Measurements from ENCODE around the gene IL18R1. TPM values are rescaled to one million over a fixed set of nuclear protein-coding genes. Genes with fewer than 3 reads are reported as not detected.

Gene IL18R1
- total RNA-seq, 1 experiment from 2014 or later, result 1.9 TPM

- peak overlapping the region; percentile 89 for H3K27ac ChIP-seq
- H4K20me1 ChIP-seq (ENCODE audit: insufficient read depth), result no peaks in the 10 kb centered on the region
- peak in 1 of 2 experiments; percentile 84 for DNase-seq
- POLR2A ChIA-PET (ENCODE audit: unreplicated experiment), result no interaction called here
- peak overlapping the region; percentile 66 for H3K4me2 ChIP-seq
- H3F3A ChIP-seq (ENCODE audit: insufficient read depth, low read depth), result peaks cover 17% of the 10 kb centered on the region
- H3K4me3 ChIP-seq, result peak overlapping the region; percentile 58
- CTCF ChIA-PET, result interaction anchor here (0.5 to 1.1 kb wide), 2 partner anchors 81 to 86 kb away, joined by 4 to 11 read pairs; no protein-coding TSS in a partner anchor
- no TSS peak for BruUV-seq (replicated peaks)
- H3K36me3 ChIP-seq (ENCODE audit: low read depth), result peaks cover 7% of the 10 kb centered on the region; the same call in 1 of the 2 replicates
- no peaks in the 10 kb centered on the region for H3K9me3 ChIP-seq (ENCODE audit: insufficient read depth, low read depth)
- H3K79me2 ChIP-seq (ENCODE audit: low read depth), result peaks cover 18% of the 10 kb centered on the region
- intact Hi-C loops (cut with micrococcal nuclease; ENCODE audit: unreplicated experiment), result no loop called here
- H3K27me3 ChIP-seq (ENCODE audit: insufficient read depth, low read depth), result no peaks in the 10 kb centered on the region
- peaks cover 44% of the 10 kb centered on the region for H3K4me1 ChIP-seq (replicated peaks; ENCODE audit: insufficient read depth)
- H2AFZ ChIP-seq, result peak overlapping the region; percentile 37
- no peaks in the 10 kb centered on the region for H3K9me2 ChIP-seq (ENCODE audit: insufficient read depth)
- TF ChIP-seq CTCF (conservative IDR thresholded peaks at IDR 0.05), result no peak
- TF ChIP-seq EZH2 (IDR thresholded peaks at IDR 0.05; ENCODE audit: low read depth), result no peak
These were observed 18.6 kb upstream of the IL18R1 start for GRCh38 chr2:102337012-102337411.

GRCh38 chr2:102337481-102338386 is 17.9 kb upstream of the IL18R1 start:
- Histone ChIP-seq H3K4me1 (replicated peaks; ENCODE audit: insufficient read depth) (peaks cover 44% of the 10 kb centered on the region), H4K20me1 (ENCODE audit: insufficient read depth) (no peaks in the 10 kb centered on the region), H3K4me3 (peak overlapping the region; percentile 58), H3K79me2 (ENCODE audit: low read depth) (peaks cover 18% of the 10 kb centered on the region), H3K9me2 (ENCODE audit: insufficient read depth) (no peaks in the 10 kb centered on the region), H3F3A (ENCODE audit: insufficient read depth, low read depth) (peaks cover 17% of the 10 kb centered on the region), H3K36me3 (ENCODE audit: low read depth) (peaks cover 14% of the 10 kb centered on the region; the same call in 1 of the 2 replicates), H3K27me3 (ENCODE audit: insufficient read depth, low read depth) (no peaks in the 10 kb centered on the region), H2AFZ (no peak overlapping the region), H3K9me3 (ENCODE audit: insufficient read depth, low read depth) (no peaks in the 10 kb centered on the region), H3K4me2 (peak overlapping the region; percentile 66), H3K27ac (peak overlapping the region; percentile 89)
- ChIA-PET POLR2A (ENCODE audit: unreplicated experiment) (interaction anchor here (0.6 kb wide), 1 partner anchor 519 kb away, joined by 7 read pairs; no protein-coding TSS in a partner anchor), CTCF (no interaction called here)
- TF ChIP-seq CTCF (conservative IDR thresholded peaks at IDR 0.05), result no peak
- TF ChIP-seq EZH2 (IDR thresholded peaks at IDR 0.05; ENCODE audit: low read depth), result no peak
- intact Hi-C loops (cut with micrococcal nuclease; ENCODE audit: unreplicated experiment), result no loop called here
- TSS peak; percentile 62 for BruUV-seq (replicated peaks)
- DNase-seq, result no peak

- no TSS peak for BruUV-seq (replicated peaks)
- peaks cover 16% of the 10 kb centered on the region for H3F3A ChIP-seq (ENCODE audit: insufficient read depth, low read depth)
- POLR2A ChIA-PET (ENCODE audit: unreplicated experiment), result no interaction called here
These were observed 14.8 kb upstream of the IL18R1 start for GRCh38 chr2:102340778-102341177.

More at GRCh38 chr2:102340778-102341177, 14.8 kb upstream of the IL18R1 start:
- DNase-seq, result no peak
- H3K36me3 ChIP-seq (ENCODE audit: low read depth), result peaks cover 16% of the 10 kb centered on the region; the same call in 1 of the 2 replicates
- H3K4me1 ChIP-seq (replicated peaks; ENCODE audit: insufficient read depth), result peaks cover 34% of the 10 kb centered on the region
- H2AFZ ChIP-seq, result no peak overlapping the region
- no peak overlapping the region for H3K27ac ChIP-seq
- CTCF ChIA-PET, result no interaction called here
- H3K9me3 ChIP-seq (ENCODE audit: insufficient read depth, low read depth), result no peaks in the 10 kb centered on the region
- no peak overlapping the region for H3K4me3 ChIP-seq
- no peaks in the 10 kb centered on the region for H3K9me2 ChIP-seq (ENCODE audit: insufficient read depth)
- intact Hi-C loops (cut with micrococcal nuclease; ENCODE audit: unreplicated experiment), result no loop called here
- H4K20me1 ChIP-seq (ENCODE audit: insufficient read depth), result no peaks in the 10 kb centered on the region
- TF ChIP-seq CTCF (conservative IDR thresholded peaks at IDR 0.05) (no peak), EZH2 (IDR thresholded peaks at IDR 0.05; ENCODE audit: low read depth) (no peak)
- peaks cover 18% of the 10 kb centered on the region for H3K79me2 ChIP-seq (ENCODE audit: low read depth)
- no peak overlapping the region for H3K4me2 ChIP-seq
- no peaks in the 10 kb centered on the region for H3K27me3 ChIP-seq (ENCODE audit: insufficient read depth, low read depth)

Measured in PC-9 (cell line).